Ovary (tissue), 3 donors: ENCODE data around the gene SCAF4.

Source experiments
- CTCF ChIP-seq, 3 donors: fragments of 450-650 bp in 2 of 3; fragments of 200-600 bp in 1 of 3; IDR thresholded peaks; one replicate each; pipeline versions ENCODE4 v1.5.1 to v1.8.0; 2016 to 2022; ENCODE audit warnings: antibody characterized with exemption in 3 of 3, mild to moderate bottlenecking in 1 of 3
- POLR2A ChIP-seq: fragments of 450-650 bp; IDR thresholded peaks from one replicate; pipeline ENCODE4 v1.6.1; 2017; ENCODE audit warnings: antibody characterized with exemption, mild to moderate bottlenecking, moderate library complexity
- donor health status: DM: no; HTN: no; CAD: no.

- TF ChIP-seq CTCF (IDR thresholded peaks at IDR 0.05) (no peak), POLR2A (no peak)
Observed at GRCh38 chr21:31686272-31686915, 45.5 kb downstream of the SCAF4 start.
